Ishikawa (cell line): Measurements from ENCODE around the gene LUZP2.

Experiments used
- EP300 ChIP-seq: IDR thresholded peaks from 2 replicates; pipeline ENCODE4 v1.6.1; 2012; ENCODE audit warnings: borderline replicate concordance
- TAF1 ChIP-seq: IDR thresholded peaks from 2 replicates; pipeline ENCODE4 v1.6.1; 2012; ENCODE audit warnings: low read depth, mild to moderate bottlenecking
- TF ChIP-seq, protein P1 (sequence below): IDR thresholded peaks from 2 replicates; pipeline ENCODE4 v1.6.1; 2012; ENCODE audit warnings: low read depth, mild to moderate bottlenecking

DNA sequence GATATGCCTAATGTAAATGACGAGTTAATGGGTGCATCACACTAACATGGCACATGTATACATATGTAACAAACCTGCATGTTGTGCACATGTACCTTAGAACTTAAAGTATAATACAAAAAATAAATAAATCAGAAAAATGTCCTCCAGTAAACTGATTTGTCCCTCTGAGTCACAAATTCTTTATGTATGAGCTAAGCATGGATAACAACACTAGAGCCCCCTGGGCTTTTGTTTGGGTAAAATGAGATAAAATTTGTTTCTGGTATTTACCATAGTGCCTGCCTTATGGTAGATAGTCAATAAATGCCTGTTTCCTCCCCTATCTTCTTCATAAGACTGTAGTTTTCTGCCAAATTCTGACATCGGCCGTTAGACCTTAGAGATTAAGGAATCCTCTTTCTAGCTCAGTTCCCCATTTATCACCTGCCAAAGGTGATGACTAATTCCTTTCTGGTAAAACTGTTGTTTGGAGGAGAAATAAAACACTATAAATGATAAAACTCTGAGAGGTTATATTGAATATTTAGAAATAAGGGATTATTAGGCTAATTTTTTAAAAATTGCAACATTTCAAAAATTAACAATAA is 43.6 kb upstream of the LUZP2 start:
- TF ChIP-seq TAF1 (no peak), EP300 (no peak)
- TF ChIP-seq, protein P1, sequence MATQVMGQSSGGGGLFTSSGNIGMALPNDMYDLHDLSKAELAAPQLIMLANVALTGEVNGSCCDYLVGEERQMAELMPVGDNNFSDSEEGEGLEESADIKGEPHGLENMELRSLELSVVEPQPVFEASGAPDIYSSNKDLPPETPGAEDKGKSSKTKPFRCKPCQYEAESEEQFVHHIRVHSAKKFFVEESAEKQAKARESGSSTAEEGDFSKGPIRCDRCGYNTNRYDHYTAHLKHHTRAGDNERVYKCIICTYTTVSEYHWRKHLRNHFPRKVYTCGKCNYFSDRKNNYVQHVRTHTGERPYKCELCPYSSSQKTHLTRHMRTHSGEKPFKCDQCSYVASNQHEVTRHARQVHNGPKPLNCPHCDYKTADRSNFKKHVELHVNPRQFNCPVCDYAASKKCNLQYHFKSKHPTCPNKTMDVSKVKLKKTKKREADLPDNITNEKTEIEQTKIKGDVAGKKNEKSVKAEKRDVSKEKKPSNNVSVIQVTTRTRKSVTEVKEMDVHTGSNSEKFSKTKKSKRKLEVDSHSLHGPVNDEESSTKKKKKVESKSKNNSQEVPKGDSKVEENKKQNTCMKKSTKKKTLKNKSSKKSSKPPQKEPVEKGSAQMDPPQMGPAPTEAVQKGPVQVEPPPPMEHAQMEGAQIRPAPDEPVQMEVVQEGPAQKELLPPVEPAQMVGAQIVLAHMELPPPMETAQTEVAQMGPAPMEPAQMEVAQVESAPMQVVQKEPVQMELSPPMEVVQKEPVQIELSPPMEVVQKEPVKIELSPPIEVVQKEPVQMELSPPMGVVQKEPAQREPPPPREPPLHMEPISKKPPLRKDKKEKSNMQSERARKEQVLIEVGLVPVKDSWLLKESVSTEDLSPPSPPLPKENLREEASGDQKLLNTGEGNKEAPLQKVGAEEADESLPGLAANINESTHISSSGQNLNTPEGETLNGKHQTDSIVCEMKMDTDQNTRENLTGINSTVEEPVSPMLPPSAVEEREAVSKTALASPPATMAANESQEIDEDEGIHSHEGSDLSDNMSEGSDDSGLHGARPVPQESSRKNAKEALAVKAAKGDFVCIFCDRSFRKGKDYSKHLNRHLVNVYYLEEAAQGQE = no peak
